DND-41 (cell line): Measurements from ENCODE around the gene MCTP2.

Source experiments
- EZH2 ChIP-seq: IDR thresholded peaks from 3 replicates; pipeline ENCODE4 v1.6.1; 2012; ENCODE audit warnings: borderline replicate concordance, low read depth, mild to moderate bottlenecking, moderate library complexity, low read length, inconsistent platforms; ENCODE audit not compliant: severe bottlenecking
- TF ChIP-seq, protein P1 (sequence below): IDR thresholded peaks from 2 replicates; pipeline ENCODE4 v1.5.1; 2012; ENCODE audit warnings: borderline replicate concordance, low read length, moderate library complexity, mild to moderate bottlenecking; ENCODE audit not compliant: poor library complexity, severe bottlenecking; ENCODE audit errors: extremely low read depth

DNA sequence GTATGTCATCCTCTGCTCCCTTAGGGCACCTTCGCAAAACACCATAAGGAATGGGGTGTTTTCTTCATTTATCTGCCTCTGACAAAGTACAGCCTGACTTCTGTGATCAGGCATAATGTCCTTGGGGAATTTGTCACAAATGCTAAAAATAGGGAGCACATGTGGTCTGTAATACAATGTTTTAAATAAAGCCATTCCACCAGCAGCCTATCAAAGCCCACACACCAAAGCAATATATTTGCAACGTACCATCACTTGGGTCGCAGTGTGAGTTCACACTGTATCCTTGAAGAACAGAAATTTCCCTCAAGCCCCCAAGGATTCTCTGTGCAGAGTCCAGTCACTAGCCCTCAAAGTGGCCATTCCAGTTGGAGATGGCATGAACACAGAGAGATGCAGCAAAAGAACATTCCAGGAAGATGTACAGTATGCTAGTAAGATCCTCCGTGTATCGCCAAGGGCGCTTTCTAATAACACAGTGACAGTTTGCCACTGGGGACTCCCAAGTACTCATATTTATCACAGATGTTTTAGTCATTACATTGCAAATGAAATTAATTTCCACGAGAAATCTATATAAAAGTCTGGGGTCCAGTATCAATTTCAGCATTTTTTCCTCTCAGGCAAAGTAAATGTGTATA, 246.7 kb downstream of the MCTP2 start:
- TF ChIP-seq, protein P1, sequence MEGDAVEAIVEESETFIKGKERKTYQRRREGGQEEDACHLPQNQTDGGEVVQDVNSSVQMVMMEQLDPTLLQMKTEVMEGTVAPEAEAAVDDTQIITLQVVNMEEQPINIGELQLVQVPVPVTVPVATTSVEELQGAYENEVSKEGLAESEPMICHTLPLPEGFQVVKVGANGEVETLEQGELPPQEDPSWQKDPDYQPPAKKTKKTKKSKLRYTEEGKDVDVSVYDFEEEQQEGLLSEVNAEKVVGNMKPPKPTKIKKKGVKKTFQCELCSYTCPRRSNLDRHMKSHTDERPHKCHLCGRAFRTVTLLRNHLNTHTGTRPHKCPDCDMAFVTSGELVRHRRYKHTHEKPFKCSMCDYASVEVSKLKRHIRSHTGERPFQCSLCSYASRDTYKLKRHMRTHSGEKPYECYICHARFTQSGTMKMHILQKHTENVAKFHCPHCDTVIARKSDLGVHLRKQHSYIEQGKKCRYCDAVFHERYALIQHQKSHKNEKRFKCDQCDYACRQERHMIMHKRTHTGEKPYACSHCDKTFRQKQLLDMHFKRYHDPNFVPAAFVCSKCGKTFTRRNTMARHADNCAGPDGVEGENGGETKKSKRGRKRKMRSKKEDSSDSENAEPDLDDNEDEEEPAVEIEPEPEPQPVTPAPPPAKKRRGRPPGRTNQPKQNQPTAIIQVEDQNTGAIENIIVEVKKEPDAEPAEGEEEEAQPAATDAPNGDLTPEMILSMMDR, result no peak
- no peak for TF ChIP-seq EZH2
